Activated CD4-positive, CD25-positive, alpha-beta regulatory T cell treated with anti-CD3 and anti-CD28 coated beads, Interleukin-2, amount 50 U/mL, for 24 hours (primary cell): ENCODE data around the gene COX14.

Source experiments
- ATAC-seq, 2 donors: fragments of 150-1000 bp; cut with Tn5 transposase; one replicate each; pipeline ENCODE4 v1.10.0; 2021; ENCODE audit warnings: mild to moderate bottlenecking in 1 of 2, moderate library complexity in 1 of 2

Gene COX14

DNA sequence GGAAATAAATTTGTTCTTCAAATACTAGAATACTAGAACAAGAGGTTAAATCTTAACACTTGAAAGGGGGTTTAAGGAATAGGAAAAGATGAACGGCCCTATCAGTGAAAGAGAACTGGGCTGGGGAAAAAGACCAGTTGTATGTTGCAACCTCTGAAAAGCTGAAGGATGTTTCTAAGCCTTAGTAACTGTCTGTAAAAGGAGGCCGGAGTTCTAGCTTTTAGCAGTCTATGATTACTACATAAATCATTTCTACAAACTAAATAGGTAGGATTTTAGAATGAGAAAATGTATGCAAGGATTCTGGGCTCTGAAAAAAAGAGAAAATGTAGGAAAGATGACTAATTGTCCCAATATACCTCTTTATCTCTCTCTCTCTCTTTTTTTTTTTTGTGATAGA, 50.2 kb downstream of the COX14 start:
- no peak for ATAC-seq

GRCh38 chr12:50164963-50165362, 52.9 kb downstream of the COX14 start:
- ATAC-seq, result no peak

DNA sequence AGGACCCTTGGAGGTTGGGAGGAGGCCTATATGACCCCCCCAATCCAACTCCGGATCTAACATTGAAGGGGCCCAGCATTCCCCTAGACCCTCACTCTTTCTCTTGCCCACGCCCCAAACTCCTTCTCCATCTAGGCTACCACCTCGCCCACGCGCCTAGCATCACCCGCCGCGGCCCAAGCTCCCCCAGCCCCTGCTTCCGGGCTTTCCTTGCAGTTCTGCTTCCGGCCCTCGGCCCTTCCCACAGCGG, 54.7 kb downstream of the COX14 start:
- ATAC-seq, result peak; percentile 9 to 20

- ATAC-seq, result peak; percentile 98 to 99
Measured at GRCh38 chr12:50167049-50167828, 55.2 kb downstream of the COX14 start, which contains the start of gene CERS5. Gene CERS5, minus strand, starts transcription at chr12:50167369. Its CDS starts 72 bp downstream, at chr12:50167297.
